K562 (cell line): ENCODE measurements around the gene PPWD1. TPM values are rescaled to one million over a fixed set of nuclear protein-coding genes. Genes with fewer than 3 reads are reported as not detected.

Experiments
- ATF1 ChIP-seq, 2 experiments: fragments of 450-650 bp in 1 of 2; IDR thresholded peaks; 2 replicates each; pipeline ENCODE4 v1.6.1; 2016; ENCODE audit warnings: missing compliant biosample characterization in 1 of 2, missing genetic modification characterization in 1 of 2
- BACH1 ChIP-seq: fragments of 200-800 bp; sonication (Bioruptor generic); IDR thresholded peaks from 2 replicates; pipeline ENCODE4 v1.6.1; 2016; ENCODE audit warnings: missing genetic modification characterization, missing compliant biosample characterization
- BMI1 ChIP-seq: fragments of 150-350 bp; IDR thresholded peaks from 2 replicates; pipeline ENCODE4 v1.6.1; 2014; ENCODE audit warnings: low read length
- CBX5 ChIP-seq: IDR thresholded peaks from 2 replicates; pipeline ENCODE4 v1.6.1; 2014; ENCODE audit warnings: low read depth, borderline replicate concordance
- E2F3 ChIP-seq: fragments of 250-450 bp; sonication (Bioruptor Pico); IDR thresholded peaks from 2 replicates; pipeline ENCODE4 v1.4.0; 2020; ENCODE audit warnings: mild to moderate bottlenecking
- ESRRA ChIP-seq: fragments of 450-650 bp; IDR thresholded peaks from 2 replicates; pipeline ENCODE4 v1.6.1; 2014; ENCODE audit warnings: low read depth, mild to moderate bottlenecking, moderate library complexity, borderline replicate concordance
- GATAD2B ChIP-seq: fragments of 450-650 bp; IDR thresholded peaks from 2 replicates; pipeline ENCODE4 v1.6.1; 2017; ENCODE audit warnings: mild to moderate bottlenecking, borderline replicate concordance
- HDAC3 ChIP-seq: fragments of 450-650 bp; IDR thresholded peaks from 2 replicates; pipeline ENCODE4 v1.6.1; 2018; ENCODE audit warnings: borderline replicate concordance, mild to moderate bottlenecking, moderate library complexity; ENCODE audit not compliant: partially characterized antibody
- HOXB6 ChIP-seq: fragments of 250-450 bp; sonication (Bioruptor Pico); IDR thresholded peaks from 2 replicates; pipeline ENCODE4 v1.5.1; 2022; ENCODE audit warnings: mild to moderate bottlenecking, borderline replicate concordance
- IRF2 ChIP-seq: sonication (generic); formaldehyde crosslinking; IDR thresholded peaks from 2 replicates; pipeline ENCODE4 v1.8.1; 2022; ENCODE audit warnings: mild to moderate bottlenecking, missing genetic modification reagents
- MBD2 ChIP-seq: sonication (generic); IDR thresholded peaks from 2 replicates; pipeline ENCODE4 v1.6.1; 2016; ENCODE audit warnings: low read depth, borderline replicate concordance
- MIER1 ChIP-seq: fragments of 450-650 bp; IDR thresholded peaks from 2 replicates; pipeline ENCODE4 v1.6.1; 2016; ENCODE audit warnings: antibody characterized with exemption, mild to moderate bottlenecking, low read depth
- MTA2 ChIP-seq: fragments of 450-650 bp; IDR thresholded peaks from 2 replicates; pipeline ENCODE4 v1.6.1; 2016; ENCODE audit warnings: low read depth
- MYNN ChIP-seq, 2 experiments: sonication (generic); formaldehyde crosslinking in 1 of 2; IDR thresholded peaks; 2 replicates each; pipeline versions ENCODE4 v1.5.0 to v1.6.1; 2016 to 2020; ENCODE audit warnings: antibody characterized with exemption in 1 of 2, missing genetic modification reagents in 1 of 2
- NFIC ChIP-seq: fragments of 450-650 bp; IDR thresholded peaks from 2 replicates; pipeline ENCODE4 v1.6.1; 2017; ENCODE audit warnings: mild to moderate bottlenecking, inconsistent platforms
- SIRT6 ChIP-seq: IDR thresholded peaks from one replicate; pipeline ENCODE4 v1.6.1; 2012; ENCODE audit warnings: low read depth, mild to moderate bottlenecking, control low read depth, inconsistent platforms, low read length, moderate library complexity
- TCFL5 ChIP-seq: fragments of 250-450 bp; sonication (Bioruptor Pico); conservative IDR thresholded peaks from 2 replicates; pipeline ENCODE4 v1.6.1; 2021; ENCODE audit warnings: mild to moderate bottlenecking, moderate library complexity, matching md5 sums
- TEAD1 ChIP-seq, 2 experiments: fragments of 450-650 bp in 1 of 2; sonication (generic) in 1 of 2; formaldehyde crosslinking; IDR thresholded peaks; 2 replicates each; pipeline versions ENCODE4 v1.4.0 to v1.8.0; 2020 to 2022; ENCODE audit warnings: mild to moderate bottlenecking in 2 of 2, missing genetic modification reagents in 1 of 2
- ZEB2 ChIP-seq: fragments of 450-650 bp; IDR thresholded peaks from 2 replicates; pipeline ENCODE4 v1.6.1; 2016
- ZFPM2 ChIP-seq: fragments of 250-450 bp; sonication (Bioruptor Pico); IDR thresholded peaks from 2 replicates; pipeline ENCODE4 v1.5.1; 2022; ENCODE audit warnings: mild to moderate bottlenecking
- ZNF347 ChIP-seq: fragments of 450-650 bp; formaldehyde crosslinking; IDR thresholded peaks from 2 replicates; pipeline ENCODE4 v1.4.0; 2020; ENCODE audit warnings: low read depth, mild to moderate bottlenecking, moderate library complexity
- ZNF436 ChIP-seq: fragments of 250-450, 450-650 bp; sonication (Bioruptor Pico); formaldehyde crosslinking; IDR thresholded peaks from 2 replicates; pipeline ENCODE4 v1.7.0; 2020; ENCODE audit warnings: mild to moderate bottlenecking
- polyA plus RNA-seq, 8 experiments: library from polyadenylated mRNA; depleted of rRNA in 4 of 8; stranded (reverse) in 5 of 8; unstranded in 3 of 8; fragments of >200 nt; fragmentation: Nextera tagmentation in 2 of 8; fragmentation: Illumina TruSeq in 1 of 8; extraction: Ambion mirVana in 2 of 8; extraction: Trizol in 1 of 8; gene quantifications; 2 replicates each; pipeline versions ENCODE4 v1.2.1 to v1.2.3, GENCODE V29; 2011 to 2014; ENCODE audit warnings: inconsistent platforms in 1 of 8, missing spikeins in 1 of 8
- total RNA-seq, 7 experiments: library from RNA; depleted of rRNA in 6 of 7; stranded (reverse); fragments of >200 nt in 6 of 7; fragmentation: Illumina TruSeq in 2 of 7; extraction: Trizol in 2 of 7; gene quantifications; 2 replicates each; pipeline versions ENCODE4 v1.2.1 to v1.2.3, GENCODE V29; 2011 to 2021; ENCODE audit warnings: low replicate concordance in 1 of 7
- TF ChIP-seq, protein P1 (sequence below), 2 experiments: fragments of 450-650 bp; IDR thresholded peaks; 2 replicates each; pipeline ENCODE4 v1.6.1; 2016
- TF ChIP-seq, protein P2 (sequence below): fragments of 250-450 bp; sonication (Bioruptor Pico); IDR thresholded peaks from 2 replicates; pipeline ENCODE4 v1.4.0; 2020; ENCODE audit warnings: mild to moderate bottlenecking, moderate library complexity
- TF ChIP-seq, protein P3 (sequence below): fragments of 250-450 bp; sonication (Bioruptor Pico); IDR thresholded peaks from 2 replicates; pipeline ENCODE4 v1.4.0; 2020; ENCODE audit warnings: mild to moderate bottlenecking

PPWD1 gene
- total and polyA plus RNA-seq, 9 of the 15 experiments (the other 6 are each of a cell fraction or from before 2014, with no cell fraction given) = 24.1 to 89.2 (median 51.4) TPM

DNA sequence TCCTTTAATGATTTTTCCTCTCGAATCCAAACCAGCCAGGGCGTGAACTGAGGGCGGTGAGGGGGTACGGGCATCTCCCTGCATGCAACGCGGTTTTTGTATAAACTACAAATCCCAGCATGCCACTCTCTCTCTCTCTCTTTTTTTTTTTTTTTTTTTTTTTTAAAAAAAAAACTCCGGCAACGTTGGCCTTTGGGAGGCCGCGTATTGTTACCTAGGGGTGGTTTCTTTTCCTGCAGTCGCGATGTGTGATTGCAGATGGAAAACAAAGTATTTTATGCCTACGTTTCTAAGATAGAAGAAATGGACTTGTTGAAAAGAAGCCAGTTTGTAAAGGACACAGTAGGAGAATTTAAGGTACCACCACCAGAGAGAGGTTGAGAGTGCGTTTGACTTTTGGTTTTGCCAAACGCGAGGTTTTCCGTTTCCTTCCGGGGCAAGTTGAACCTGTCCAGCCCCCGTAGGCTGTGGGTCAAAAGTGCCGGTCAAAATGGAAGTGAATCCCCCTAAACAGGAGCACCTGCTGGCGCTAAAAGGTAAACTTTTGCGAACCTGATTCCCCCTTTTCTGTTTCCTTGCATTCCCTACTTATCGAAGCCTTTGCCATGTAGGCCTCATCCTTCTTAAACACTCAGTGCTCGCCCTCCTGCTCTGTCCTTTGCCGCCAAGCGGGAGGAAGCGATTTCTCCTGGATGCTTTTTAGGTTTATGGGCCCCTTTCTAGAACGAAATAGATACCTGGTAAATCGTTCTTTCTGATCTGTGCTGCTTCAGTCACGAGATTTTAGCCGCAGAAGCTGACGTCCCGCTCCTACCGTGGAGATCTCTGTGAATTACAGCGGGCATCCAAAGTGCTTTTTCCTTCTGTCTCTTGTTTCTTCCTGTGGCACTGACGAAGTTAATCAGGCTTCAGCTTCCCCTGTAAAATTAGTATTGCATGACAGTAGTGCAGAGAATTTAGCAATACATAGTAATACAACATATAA, 61.8 kb downstream of the PPWD1 start, which contains the start of the genes SHLD3 and TRAPPC13 (continued):
- TF ChIP-seq, protein P1, sequence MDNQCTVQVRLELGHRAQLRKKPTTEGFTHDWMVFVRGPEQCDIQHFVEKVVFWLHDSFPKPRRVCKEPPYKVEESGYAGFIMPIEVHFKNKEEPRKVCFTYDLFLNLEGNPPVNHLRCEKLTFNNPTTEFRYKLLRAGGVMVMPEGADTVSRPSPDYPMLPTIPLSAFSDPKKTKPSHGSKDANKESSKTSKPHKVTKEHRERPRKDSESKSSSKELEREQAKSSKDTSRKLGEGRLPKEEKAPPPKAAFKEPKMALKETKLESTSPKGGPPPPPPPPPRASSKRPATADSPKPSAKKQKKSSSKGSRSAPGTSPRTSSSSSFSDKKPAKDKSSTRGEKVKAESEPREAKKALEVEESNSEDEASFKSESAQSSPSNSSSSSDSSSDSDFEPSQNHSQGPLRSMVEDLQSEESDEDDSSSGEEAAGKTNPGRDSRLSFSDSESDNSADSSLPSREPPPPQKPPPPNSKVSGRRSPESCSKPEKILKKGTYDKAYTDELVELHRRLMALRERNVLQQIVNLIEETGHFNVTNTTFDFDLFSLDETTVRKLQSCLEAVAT (IDR thresholded peaks at IDR 0.05) = no peak; a peak in 1 of 4 replicates
- peak; percentile 46; the same call in 1 of the 2 replicates for TF ChIP-seq BACH1
- peak in 1 of 2 experiments; percentile 36; a peak in 1 of 4 replicates for TF ChIP-seq TEAD1 (CRISPR knock-in tag; IDR thresholded peaks at IDR 0.05)
- TF ChIP-seq TCFL5 (CRISPR knock-in tag) = no peak
- TF ChIP-seq MYNN (IDR thresholded peaks at IDR 0.05) = 0 out of 2 replicates have a peak, but pooled peaks have one; percentile 8
- TF ChIP-seq MYNN (CRISPR knock-in tag; IDR thresholded peaks at IDR 0.05) = no peak
- TF ChIP-seq MTA2 = peak; percentile 62; the same call in 1 of the 2 replicates
- TF ChIP-seq CBX5 = no peak
- no peak for TF ChIP-seq NFIC
- TF ChIP-seq SIRT6 = no peak
- TF ChIP-seq ZFPM2 (CRISPR knock-in tag) = no peak
- peak; percentile 59 for TF ChIP-seq ESRRA
- TF ChIP-seq ATF1 (CRISPR knock-in tag; IDR thresholded peaks at IDR 0.05) = no peak
- TF ChIP-seq ATF1 (tag; IDR thresholded peaks at IDR 0.05) = peak; percentile 67
- peak; percentile 65; the same call in 1 of the 2 replicates for TF ChIP-seq E2F3 (CRISPR knock-in tag)
- no peak for TF ChIP-seq GATAD2B
- no peak for TF ChIP-seq ZNF347 (CRISPR knock-in tag)
- no peak for TF ChIP-seq HDAC3
- no peak for TF ChIP-seq IRF2 (CRISPR knock-in tag)
- no peak for TF ChIP-seq ZNF436 (CRISPR knock-in tag)
- no peak for TF ChIP-seq MIER1
- TF ChIP-seq HOXB6 (CRISPR knock-in tag) = no peak
- TF ChIP-seq, protein P2, sequence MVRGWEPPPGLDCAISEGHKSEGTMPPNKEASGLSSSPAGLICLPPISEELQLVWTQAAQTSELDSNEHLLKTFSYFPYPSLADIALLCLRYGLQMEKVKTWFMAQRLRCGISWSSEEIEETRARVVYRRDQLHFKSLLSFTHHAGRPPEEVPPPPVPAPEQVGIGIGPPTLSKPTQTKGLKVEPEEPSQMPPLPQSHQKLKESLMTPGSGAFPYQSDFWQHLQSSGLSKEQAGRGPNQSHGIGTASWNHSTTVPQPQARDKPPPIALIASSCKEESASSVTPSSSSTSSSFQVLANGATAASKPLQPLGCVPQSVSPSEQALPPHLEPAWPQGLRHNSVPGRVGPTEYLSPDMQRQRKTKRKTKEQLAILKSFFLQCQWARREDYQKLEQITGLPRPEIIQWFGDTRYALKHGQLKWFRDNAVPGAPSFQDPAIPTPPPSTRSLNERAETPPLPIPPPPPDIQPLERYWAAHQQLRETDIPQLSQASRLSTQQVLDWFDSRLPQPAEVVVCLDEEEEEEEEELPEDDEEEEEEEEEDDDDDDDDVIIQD (CRISPR knock-in tag) = no peak
- TF ChIP-seq ZEB2 = no peak
- TF ChIP-seq, protein P3, sequence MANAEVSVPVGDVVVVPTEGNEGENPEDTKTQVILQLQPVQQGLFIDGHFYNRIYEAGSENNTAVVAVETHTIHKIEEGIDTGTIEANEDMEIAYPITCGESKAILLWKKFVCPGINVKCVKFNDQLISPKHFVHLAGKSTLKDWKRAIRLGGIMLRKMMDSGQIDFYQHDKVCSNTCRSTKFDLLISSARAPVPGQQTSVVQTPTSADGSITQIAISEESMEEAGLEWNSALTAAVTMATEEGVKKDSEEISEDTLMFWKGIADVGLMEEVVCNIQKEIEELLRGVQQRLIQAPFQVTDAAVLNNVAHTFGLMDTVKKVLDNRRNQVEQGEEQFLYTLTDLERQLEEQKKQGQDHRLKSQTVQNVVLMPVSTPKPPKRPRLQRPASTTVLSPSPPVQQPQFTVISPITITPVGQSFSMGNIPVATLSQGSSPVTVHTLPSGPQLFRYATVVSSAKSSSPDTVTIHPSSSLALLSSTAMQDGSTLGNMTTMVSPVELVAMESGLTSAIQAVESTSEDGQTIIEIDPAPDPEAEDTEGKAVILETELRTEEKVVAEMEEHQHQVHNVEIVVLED (CRISPR knock-in tag) = no peak
- TF ChIP-seq BMI1 = no peak
- peak; percentile 39; the same call in 1 of the 2 replicates for TF ChIP-seq MBD2
